CD4-positive, alpha-beta T cell treated with Interleukin-15 for 1 hour (primary cell): Measurements from ENCODE around the gene WFDC9.
"Not testable (repeated sequence)": the region's sequence is repeated elsewhere in the genome, so short reads cannot be mapped to it uniquely, and the experiment has no call there.

Experiments used
- DNase-seq: peaks from one replicate; pipeline ENCODE4 v3.0.0-alpha.2; 2020

The WFDC9 gene

GRCh38 chr20:45589725-45590124, 41.4 kb downstream of the WFDC9 start:
- DNase-seq = no peak

DNA sequence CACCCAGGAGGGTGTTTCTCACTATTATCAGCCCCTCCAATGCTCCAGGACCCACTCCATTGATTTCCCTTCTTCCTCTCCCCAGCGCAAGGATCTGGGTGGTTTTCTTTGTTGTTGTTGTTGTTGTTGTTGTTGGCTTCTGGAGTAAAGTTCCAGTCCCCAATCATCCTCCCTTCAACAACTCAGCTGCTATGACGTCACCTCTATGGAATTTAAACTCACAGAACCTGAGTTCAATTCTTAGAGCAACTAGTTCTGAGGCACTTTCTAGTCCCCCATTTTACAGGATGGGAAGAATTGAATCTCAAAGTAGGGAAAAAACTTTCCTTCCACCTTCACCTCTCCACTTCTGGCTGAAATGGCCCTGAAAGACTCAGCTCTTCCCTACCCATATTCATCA, 42.3 kb downstream of the WFDC9 start:
- DNase-seq = no peak

GRCh38 chr20:45585986-45586385, 45.1 kb downstream of the WFDC9 start:
- not testable (repeated sequence) for DNase-seq

DNA sequence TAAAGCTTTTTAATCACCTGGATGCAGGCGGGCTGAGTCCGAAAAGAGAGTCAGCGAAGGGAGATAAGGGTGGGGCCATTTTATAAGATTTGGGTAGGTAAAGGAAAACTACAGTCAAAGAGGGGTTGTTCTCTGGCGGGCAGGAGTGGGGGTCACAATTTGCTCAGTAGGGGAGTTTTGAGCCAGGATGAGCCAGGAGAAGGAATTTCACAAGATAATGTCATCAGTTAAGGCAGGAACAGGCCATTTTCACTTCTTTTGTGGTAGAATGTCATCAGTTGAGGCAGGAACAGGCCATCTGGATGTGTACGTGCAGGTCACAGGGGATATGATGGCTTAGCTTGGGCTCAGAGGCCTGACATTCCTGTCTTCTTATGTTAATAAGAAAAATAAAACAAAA, 46.8 kb downstream of the WFDC9 start:
- DNase-seq = not testable (repeated sequence)

DNA sequence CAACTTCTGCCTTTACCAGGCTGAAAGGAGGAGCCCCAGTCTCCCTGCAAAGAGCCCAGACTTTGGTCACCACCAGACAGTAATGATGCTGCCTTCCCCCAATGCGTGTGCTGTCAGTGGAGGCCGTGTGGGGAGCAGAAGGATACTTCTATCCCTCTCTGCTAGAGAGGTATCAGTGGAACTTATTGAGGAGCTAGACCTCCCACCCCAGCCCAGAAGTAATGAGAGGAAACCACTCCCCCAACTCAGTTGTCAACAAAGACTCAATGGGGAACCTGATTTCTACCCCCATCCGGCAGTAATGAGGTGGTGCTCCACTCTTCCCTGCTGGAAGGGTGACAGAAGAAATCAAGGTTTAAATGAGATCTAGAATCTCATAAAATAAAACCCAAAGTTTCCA, 47.6 kb downstream of the WFDC9 start:
- no peak for DNase-seq

- DNase-seq = no peak
Measured at GRCh38 chr20:45581702-45582101, 49.4 kb downstream of the WFDC9 start.

GRCh38 chr20:45579184-45579583, 51.9 kb downstream of the WFDC9 start, which contains the start of gene WFDC8:
TSS of gene WFDC8 (minus strand) at chr20:45579284. CDS start at chr20:45579247, 37 bp downstream.
- no peak for DNase-seq

DNA sequence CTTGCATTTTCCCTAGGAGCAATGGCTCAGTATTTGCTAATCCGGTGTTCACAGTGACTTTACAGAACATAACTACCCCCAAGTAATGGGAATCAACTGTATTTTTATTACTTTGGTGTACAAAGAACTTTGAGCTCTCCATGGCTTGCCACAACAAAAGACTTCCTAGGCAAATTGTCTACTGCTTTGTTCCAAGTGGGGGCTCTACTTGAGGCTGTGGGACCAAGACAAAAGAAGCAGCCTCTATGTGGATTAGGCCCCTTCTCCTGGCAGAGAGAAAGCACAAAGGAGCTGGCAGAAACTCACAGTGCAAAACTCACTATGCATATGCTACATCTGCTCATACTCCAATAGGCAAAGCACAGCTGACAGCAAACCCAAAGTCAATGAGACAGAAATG, 52.9 kb downstream of the WFDC9 start:
- DNase-seq = no peak

DNA sequence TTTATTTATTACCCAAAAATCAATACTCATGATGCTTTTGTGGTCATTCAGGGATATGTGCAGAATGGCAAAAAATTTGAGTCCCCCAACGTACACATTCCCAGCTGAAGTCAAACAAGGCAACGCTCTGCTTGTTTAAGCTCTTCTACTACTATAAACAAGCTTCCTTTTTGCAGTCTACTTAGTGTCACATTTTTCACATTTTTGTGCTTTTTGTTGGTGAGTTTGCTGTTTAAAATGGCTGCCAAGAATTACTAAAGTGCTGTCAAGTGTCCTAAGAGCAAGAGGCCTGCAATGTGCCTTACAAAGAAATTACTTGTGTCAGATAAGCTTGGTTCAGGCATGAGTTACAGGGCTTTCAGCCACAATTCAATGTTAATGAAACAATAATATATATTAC, 54.1 kb downstream of the WFDC9 start:
- no peak for DNase-seq

DNA sequence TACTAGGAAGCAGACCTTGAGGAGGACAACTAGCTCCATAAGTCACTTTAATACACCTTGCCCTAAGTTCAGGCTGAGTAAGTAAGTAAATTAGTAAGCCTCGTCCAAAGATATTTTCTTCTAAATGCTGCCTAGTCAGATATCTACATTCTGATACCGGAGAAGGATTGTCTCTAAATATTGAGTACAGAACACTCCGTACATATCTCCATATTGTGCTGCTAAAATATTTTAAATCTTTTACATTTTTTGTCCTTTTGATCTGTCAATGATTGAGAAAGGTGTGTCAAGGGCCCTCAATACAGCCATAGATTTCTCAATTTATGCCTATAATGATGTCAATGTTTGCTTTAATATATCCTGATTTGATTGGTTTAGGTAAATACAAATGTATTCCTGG, 55.2 kb downstream of the WFDC9 start:
- DNase-seq = no peak

- DNase-seq = not testable (repeated sequence)
Measured at GRCh38 chr20:45569650-45570049, 61.4 kb downstream of the WFDC9 start.

GRCh38 chr20:45564760-45565276, 66.3 kb downstream of the WFDC9 start:
- DNase-seq = no peak
